ENCODE results near the gene PIAS2.
"Not testable (repeated sequence)": the region's sequence is repeated elsewhere in the genome, so short reads cannot be mapped to it uniquely, and the experiment has no call there.

PIAS2 gene, protein sequence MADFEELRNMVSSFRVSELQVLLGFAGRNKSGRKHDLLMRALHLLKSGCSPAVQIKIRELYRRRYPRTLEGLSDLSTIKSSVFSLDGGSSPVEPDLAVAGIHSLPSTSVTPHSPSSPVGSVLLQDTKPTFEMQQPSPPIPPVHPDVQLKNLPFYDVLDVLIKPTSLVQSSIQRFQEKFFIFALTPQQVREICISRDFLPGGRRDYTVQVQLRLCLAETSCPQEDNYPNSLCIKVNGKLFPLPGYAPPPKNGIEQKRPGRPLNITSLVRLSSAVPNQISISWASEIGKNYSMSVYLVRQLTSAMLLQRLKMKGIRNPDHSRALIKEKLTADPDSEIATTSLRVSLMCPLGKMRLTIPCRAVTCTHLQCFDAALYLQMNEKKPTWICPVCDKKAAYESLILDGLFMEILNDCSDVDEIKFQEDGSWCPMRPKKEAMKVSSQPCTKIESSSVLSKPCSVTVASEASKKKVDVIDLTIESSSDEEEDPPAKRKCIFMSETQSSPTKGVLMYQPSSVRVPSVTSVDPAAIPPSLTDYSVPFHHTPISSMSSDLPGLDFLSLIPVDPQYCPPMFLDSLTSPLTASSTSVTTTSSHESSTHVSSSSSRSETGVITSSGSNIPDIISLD

DNA sequence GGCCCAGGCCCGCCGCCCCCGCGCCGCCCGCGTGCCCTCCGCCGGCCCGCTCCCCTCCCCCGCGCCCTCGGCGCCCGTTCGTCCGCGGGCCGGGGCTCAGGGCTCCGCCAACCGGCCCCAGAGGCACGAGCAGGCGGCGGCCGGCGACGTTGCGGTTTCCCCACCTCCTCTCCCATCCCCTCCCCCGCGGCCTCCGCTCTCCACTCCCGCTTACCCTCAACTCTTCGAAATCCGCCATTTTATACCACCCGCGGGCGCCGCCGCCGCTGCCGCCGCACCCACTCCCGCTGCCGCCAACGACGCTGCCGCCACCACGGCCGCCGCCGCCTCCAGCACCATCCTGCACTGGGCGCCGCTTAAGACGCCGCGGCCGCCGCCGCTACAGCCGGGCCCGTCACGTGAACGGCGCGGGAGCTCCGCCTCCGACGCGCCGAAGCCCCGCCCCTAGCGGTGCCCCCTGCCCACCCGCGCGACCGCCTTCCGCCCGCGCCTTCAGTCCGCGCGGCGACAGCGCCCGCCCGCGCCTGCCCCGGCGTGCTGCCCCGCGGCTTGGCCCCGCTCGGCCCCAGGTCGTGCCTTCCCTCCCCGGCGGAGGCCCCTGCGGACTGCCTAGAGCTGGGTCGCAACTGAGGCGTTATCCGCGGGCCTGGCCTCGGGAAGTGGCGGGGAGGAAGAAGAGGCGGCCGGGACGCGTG lies at the start of gene PIAS2, which contains the start of gene KATNAL2:
Gene PIAS2 (minus strand): TSS at position 400 of the 695 bp plus-strand sequence. CDS start 162 bp downstream, at position 238.
Gene KATNAL2 (plus strand): TSS at position 495 of the 695 bp plus-strand sequence. CDS start 29,271 bp downstream, outside the sequence.
- DNase-seq (ENCODE audit: low read depth in 4 of 4, low spot score in 1 of 4), result peak; percentile 38 to 65 (median 58)

DNA sequence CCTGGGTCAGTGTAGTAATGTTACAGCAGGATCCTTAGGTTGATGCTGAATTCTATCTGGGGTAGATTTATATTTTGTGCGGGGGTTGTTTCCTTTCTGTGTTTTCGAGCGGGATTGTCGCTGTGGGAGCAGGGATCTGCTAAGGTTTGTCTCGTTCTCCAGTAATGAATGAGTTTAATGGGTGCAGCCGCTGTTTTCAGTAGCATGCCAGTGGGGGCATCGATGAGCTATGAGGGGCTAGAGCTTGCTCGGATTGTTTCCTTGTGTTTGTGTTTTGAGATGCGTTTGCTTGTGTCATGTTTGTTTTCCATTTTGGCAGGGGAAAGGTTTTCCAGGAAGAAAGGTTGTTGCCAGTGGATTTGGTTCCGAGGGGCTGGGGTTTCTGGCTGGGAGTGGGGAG lies 49.0 kb upstream of the PIAS2 start:
- not testable (repeated sequence) for DNase-seq (ENCODE audit: low read depth in 4 of 4, low spot score in 1 of 4)

DNA sequence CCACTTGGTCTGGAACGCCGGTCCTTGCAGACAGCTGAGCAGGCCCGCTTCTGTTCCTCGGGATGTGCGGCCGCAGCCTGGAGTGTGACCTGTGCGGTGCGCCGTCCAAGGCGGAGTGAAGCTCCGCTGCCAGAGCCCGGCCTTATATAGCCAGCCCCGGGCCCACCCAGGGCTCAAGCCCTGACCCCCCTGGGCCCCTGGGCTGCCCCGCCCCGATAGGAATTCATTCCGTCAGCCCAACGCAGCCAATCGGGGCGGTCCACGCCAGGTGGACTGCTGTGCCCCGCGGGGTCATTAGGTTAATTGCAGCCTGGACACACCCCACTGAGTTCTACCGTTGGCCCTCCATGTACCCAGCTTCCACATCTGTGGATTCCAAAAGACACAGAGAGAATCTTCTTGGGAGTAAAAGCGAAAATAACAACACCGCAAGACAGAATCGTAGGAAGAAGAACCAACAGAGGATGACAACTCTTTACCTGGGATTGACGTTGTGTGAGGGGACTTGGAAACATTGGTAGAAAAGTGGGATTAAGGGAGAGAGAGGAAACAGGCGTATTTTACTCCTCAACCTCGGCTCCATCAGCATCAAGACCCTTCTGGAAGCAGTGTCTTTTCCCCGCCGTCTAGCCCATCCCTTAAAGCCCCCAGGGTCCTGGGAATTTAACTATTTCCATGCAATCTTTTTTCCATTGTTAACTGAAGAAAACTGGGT lies 47.4 kb upstream of the PIAS2 start:
- DNase-seq (ENCODE audit: low read depth in 4 of 4, low spot score in 1 of 4), result not testable (repeated sequence)

DNA sequence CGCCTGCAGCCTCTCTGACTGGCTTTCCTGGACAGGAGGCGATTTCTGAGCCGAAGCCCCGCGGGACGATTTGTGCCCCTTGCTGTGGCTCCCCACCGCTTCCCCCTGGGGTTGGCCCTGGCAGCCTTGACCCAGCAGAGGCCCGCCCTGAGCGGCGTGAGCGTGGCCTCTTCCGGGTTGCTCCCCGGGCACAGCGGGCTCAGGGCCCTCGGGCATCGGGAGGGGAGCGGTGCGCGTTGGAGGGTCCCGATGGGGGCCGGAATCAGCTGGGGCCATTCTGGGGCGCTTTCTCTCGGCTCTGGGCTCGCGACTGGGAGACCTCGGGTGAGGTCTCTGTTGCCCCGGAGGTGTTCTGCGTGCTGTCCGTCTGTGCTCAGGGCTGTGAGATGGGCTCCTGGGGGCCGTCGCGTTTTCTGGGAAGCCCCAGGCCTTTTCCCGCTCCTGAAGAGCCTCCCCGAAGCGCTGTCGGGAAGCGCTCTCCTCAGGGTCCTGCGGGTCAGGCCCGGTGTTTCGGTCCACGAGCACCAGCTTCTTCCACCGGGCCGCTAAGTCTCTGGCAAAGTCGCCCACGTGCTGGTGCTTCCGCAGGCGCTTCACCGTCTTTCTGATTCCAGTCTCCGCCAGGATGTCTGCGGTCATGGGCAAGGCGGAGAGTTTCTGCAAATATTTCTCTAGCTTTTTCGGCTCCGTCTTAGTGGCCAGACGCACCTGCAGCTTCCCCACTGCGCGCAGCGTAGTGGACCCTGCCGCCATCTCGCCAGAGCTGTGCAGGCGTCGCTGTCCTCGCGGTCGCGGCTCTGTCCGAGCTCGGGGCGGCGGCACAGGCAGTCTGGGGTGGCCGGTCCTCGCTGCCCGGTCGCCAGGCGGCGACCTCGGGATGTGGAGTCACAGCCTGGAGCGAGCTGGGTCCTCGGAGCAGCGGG lies 46.6 kb upstream of the PIAS2 start:
- DNase-seq (ENCODE audit: low read depth in 4 of 4, low spot score in 1 of 4), result not testable (repeated sequence)

DNA sequence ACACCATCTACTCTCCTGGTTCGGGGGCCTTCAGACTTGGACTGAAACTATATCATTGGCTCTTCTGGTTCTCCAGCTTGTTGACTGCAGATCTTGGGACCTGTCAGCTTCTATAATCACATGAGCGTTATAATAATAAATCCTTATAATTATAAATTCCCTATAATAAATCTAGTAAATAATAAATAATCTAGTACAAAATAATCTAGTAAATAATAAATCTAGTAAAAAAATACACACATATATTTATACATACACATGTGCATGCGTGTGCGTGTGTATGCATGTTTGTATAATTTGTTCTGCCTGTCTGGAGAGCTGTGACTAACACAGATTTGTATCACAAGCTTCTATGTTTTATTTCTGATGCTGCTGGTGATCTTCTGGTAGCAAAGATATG lies 40.9 kb upstream of the PIAS2 start:
- no peak for DNase-seq (ENCODE audit: low read depth in 4 of 4, low spot score in 1 of 4)

DNA sequence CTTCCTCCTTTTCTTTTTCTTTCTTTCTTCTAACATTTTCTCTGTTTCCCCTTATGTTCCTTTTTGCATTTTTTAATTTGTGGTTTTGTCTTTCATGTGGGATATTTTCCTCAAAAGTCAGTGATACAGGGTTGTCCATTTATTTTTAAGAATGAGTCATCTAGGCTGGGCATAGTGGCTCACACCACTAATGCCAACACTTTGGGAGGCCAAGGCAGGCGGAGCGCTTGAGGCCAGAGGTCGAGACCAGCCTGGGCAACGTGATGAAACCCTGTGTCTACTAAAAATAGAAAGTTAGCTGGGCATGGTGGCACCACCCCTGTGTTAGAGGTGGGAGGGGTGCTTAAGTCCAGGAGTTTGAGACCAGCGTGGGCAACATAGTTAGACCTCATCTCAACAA lies 35.9 kb upstream of the PIAS2 start:
- no peak for DNase-seq (ENCODE audit: low read depth in 4 of 4, low spot score in 1 of 4)

DNA sequence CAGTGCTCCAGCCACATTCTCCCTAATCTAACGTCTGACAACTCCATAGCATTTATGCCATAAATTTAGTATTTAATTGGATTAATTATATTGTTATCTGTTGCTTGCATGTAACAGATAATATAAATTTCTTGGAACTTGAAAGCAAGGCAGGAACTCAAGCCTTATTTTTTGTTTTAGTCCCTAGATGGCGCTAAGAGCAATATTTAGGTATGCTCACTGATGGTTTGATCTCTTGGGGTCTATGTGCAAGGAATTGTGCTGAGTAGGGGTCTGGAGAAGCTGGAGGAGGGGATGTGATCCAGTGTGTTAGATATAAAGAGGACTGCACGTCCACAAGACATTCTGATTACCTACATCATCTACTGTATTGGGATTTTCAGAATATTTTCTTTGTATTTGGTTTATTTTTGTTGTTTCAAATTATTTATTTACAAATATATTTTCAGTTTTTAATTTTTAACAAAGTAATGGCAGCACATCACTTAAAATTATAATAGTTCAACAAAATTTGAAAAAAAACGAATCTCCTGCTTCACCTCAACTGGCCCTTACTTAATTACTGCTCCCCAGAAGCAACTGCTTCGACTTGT lies 32.9 kb upstream of the PIAS2 start:
- DNase-seq (ENCODE audit: low read depth in 4 of 4, low spot score in 1 of 4), result no peak

DNA sequence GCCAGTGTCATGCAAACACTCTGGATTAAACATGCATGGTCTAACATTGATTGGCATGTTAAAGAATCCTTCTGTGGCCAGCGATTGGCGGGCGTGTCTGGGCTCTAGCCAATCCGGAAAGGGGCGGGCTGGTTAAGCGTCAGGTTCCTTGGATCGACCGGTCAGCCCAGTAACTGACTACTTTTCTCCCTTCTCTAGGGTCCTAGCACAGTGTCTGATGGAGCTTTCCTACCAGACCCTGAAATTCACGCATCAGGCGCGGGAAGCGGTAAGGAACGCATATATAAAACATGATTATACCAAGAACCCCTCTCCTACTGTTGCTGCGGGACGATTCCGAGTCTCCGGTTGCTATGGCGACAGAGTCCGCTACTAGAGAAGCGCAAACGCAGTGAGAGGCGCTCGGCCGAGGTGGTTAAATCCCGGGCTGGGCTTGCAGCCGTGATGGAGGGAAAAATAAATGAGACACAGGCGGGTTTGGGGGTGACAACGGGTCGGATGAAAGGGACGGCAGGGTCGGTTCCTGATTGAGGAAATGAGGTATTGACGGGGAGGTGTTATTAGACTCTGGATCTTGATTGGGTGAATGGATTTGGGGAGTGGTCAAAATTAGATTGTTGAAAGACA lies 29.5 kb upstream of the PIAS2 start:
- DNase-seq (ENCODE audit: low read depth in 4 of 4, low spot score in 1 of 4), result peak in 3 of 4 experiments; percentile 19 to 56 (median 33)

DNA sequence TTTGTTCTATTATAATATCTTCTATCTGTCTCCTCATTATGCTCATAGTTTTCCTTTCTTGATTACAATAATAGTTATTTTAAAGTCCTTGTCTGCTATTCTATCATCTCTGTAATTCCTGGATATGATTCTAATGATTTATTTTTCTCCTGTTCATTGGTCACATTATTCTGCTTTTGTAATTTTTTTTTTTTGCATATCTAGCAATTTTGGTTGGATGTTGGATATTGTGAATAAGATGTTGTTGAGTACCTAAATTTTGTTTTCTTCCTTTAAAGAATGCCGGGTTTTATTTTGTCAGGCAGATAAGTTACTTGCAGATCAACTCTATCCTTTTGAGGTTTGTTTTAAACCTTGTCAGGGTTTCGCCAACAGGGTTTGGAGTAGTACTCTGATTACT lies 25.3 kb upstream of the PIAS2 start:
- DNase-seq (ENCODE audit: low read depth in 4 of 4, low spot score in 1 of 4), result no peak

DNA sequence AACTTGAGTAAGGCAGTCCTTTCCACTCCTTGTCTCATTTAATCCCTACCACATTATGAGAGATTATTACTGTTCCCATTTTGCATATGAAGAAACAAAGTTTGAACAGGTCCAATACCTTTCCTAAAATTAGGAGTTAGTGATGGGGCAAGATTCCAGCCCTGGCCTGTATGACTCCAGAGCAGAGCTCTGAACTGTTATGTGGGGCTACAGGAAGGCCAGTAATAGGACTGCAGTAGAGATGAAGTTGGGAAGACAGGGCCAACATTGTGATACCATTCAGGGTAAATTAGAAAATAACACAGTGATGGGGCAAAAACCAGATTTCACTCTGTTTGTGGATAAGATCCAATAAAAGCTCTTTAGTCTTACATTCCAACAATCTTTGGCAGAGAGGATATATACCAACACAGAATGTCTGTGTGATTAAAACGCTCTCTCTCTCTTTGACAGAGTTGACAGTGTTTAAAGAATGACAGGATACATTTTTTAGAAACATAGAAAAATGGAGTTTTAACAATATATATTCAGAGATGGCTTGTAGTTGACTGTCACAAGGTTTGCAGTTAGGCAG lies 22.8 kb upstream of the PIAS2 start:
- no peak for DNase-seq (ENCODE audit: low read depth in 4 of 4, low spot score in 1 of 4)

DNA sequence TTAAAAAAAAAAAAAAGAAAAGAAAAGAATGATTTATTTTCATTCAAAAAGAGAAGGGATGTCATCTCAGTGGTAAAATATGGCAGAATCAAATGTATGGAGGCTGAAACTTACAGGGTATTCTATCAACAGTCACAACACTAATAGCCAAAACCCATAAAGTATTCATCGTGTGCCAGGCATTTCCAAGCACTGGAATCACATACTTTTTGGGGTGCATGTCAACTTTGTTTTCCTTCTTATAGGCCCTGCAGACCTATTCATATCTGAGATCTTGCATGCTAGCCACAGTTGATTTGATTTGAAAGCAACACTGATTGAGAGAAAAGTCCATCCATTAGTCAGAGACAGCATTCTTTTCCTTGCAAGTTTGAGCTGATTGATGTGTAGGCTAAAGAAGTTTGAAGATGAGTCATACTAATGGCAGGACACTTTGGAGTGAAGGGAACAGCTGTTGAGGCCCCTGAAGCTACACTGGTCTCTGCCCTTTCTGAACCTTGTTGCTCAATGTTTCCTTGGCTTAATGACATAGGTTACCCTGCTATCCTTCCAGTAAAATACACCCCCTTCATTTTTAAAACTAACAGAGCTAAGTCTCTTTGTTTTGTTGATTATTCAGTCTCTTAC lies 22.1 kb upstream of the PIAS2 start:
- no peak for DNase-seq (ENCODE audit: low read depth in 4 of 4, low spot score in 1 of 4)

DNA sequence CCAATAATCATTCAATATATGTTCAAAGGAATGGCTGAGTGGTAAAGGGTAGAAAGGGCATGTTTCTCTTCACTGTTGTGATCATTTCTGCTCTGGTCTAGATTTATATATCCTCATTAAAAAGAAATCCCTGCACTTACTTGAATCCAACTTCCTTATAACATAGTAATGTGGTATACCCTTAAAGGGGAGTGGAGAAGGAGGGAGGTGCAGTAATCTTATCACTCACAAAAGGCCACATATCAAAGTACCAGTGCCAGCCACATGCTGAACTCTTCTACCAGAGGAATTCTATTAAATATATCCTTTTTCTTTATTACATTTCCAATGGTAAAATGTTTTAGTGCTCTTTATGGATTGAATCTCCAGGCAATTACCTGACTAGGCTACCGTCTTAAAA lies 3.3 kb upstream of the PIAS2 start:
- no peak for DNase-seq (ENCODE audit: low read depth in 4 of 4, low spot score in 1 of 4)

DNA sequence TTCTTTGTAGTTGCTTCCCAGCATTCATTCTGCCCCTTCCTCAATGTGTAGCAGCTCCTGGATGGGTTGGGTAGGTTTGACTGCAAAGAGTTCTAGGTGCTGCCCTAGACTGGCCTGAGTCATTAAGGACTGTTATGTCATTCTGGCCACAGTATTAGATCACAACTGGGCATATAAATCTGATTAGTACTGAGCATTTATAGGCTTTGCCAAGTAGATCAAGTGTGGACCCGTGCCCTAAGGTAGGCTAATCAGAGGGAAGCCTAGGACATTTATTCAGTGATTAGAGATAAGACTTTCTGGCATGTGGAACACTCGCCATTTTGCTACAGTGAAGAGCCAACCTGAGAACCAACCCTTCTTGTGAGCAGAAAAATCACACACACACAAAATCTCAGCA lies 2.8 kb upstream of the PIAS2 start:
- DNase-seq (ENCODE audit: low read depth in 4 of 4, low spot score in 1 of 4), result no peak

DNA sequence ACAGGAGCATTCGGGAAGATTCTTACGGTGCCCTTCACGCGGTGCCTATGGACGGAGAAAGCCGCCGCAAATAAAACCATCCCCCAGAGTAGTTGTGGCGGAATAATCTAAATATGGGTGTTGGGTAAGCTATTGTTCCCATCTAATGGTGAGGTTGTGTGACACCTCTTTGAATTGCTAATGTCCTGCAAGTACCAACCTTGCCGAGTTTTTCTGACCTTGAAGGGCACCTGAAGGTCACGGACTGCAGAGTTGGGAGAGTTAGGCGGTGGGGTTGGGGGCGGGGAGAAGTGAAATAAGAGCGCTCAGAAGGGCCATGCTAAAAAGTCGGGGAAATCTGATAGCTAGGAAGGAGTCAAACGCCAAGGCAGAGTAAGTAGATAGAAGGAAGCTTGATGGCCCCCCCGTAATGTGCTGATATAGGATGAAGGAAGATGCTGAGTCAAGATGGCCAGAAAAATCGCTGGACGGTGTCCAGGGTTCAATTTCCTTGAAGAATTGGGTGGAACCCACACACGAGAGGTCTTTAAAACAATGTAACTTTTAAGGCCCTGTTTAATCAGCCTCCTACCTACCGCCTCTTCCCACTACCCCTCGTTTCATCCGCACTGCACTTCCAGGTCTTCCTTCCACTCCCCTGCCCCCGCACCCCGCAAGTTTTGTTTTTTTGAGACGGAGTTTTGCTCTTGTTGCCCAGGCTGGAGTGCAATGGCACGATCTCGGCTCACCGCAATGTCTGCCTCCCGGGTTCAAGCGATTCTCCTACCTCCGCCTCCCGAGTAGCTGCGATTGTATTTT lies 695 bp upstream of the PIAS2 start:
- no peak for DNase-seq (ENCODE audit: low read depth in 4 of 4, low spot score in 1 of 4)

DNA sequence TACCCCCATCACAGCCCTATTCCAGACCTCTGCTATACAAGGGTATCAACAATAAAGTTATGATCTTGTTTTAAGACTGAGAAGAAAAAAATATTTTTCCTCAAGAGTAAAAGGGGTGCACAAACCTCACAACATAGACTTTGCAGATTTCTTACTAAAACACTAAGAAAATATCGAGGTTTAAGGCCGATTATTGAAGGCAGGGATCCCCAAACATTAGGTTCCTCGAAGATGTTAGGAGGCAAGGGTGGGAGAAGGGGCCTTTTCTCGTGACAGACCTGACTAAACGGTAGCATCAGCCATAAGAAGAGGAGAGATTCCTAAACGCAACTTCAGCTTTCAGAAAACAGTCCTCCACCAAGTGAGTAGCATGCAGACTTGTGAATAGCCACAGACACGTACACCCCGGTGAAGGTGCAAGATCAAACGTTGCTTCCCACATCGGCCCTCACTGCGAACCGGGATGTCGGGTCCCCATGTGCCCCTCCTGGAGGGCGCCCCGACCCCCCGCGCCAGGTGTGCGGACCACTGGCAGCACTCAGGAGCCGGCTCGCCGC lies 678 bp downstream of the PIAS2 start:
- peak in 1 of 4 experiments; percentile 19 for DNase-seq (ENCODE audit: low read depth in 4 of 4, low spot score in 1 of 4)

DNA sequence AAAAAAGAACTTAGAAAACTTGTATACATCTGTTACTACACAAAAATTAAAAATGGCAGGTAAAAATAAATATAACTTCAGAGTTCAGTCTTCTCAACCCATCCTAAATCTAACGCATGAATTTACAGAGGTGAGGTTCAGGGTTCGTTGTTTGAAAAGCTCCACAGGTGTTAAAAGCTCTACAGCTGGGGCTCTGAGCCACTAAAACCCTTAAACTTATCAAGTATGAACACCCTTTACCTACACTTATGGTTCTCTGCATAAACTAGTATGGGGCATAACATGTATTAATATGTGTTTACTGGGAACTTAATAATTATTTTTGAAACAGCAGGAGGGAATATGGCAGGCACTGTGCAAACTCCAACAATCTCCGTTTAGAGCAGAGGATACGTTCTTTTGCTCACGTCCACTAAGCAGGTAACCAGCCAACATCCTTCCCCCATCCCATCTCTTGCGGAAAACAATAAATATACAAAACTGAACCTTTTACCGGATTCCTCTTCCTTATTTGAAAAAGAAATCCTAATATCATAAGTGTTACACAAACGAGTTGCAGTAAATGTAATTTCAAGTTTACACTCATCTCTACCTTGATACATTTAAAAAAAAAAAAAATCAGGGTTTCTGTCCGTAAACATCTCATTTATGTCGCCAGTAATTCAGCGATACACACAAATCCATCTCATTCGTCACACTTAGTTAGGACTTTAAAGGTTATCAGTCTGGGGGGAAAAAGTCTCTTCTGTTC lies 1.3 kb downstream of the PIAS2 start:
- no peak for DNase-seq (ENCODE audit: low read depth in 4 of 4, low spot score in 1 of 4)

DNA sequence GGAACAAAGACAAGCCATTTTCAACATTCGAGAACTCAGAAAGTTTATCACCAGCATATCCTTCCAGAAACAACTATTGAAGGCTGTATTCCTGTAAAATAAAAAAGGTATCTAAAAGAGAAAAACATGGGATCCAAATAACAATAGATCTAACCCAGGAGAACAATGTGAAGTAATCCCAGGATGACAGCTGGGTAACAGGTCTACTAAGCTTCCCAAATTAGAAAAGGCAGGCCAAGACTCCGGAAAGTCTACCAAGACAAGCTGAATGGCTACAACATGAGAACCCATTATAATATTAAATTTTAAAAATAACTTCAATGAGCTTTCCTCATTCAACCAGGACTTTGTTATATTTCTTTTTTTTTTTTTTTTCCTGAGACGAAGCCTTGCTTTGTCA lies 6.5 kb downstream of the PIAS2 start:
- DNase-seq (ENCODE audit: low read depth in 4 of 4, low spot score in 1 of 4), result no peak

All from stimulated activated CD4-positive, alpha-beta T cell treated with anti-CD3 and anti-CD28 coated beads, Interleukin-1b, Interleukin-23, amount 100 ng/mL, for 24 hours (primary cell).